Neutrophil (primary cell): ENCODE data around the gene FAM25A.
"Not testable (repeated sequence)": the region's sequence is repeated elsewhere in the genome, so short reads cannot be mapped to it uniquely, and the experiment has no call there.

Source experiments
- H3K27ac ChIP-seq: fragments of 200-600 bp; sonication (generic); 2 replicates; pipeline ENCODE4 v1.5.1; 2016; ENCODE audit warnings: mild to moderate bottlenecking, moderate library complexity
- H3K27me3 ChIP-seq: fragments of 200-600 bp; sonication (generic); 2 replicates; pipeline ENCODE4 v1.6.0; 2016; ENCODE audit warnings: mild to moderate bottlenecking
- H3K36me3 ChIP-seq: fragments of 200-600 bp; sonication (generic); 2 replicates; pipeline ENCODE4 v1.5.1; 2017
- H3K4me1 ChIP-seq, 2 experiments: fragments of 200-600 bp in 1 of 2; sonication (generic) in 1 of 2; 1 replicate in 1 of 2; 2 replicates in 1 of 2; pipeline versions ENCODE4 v1.5.1 to v1.6.1; 2013 to 2016; ENCODE audit warnings: low read depth in 1 of 2, low read length in 1 of 2, mild to moderate bottlenecking in 1 of 2, moderate library complexity in 1 of 2; ENCODE audit not compliant: control insufficient read depth in 1 of 2, insufficient read depth in 1 of 2
- H3K4me3 ChIP-seq, 2 experiments: fragments of 200-600 bp in 1 of 2; sonication (generic) in 1 of 2; 1 replicate in 1 of 2; 2 replicates in 1 of 2; pipeline ENCODE4 v1.5.1; 2013 to 2016; ENCODE audit warnings: low read depth in 1 of 2, low read length in 1 of 2, mild to moderate bottlenecking in 1 of 2, moderate library complexity in 1 of 2
- H3K9me3 ChIP-seq: fragments of 200-600 bp; sonication (generic); 2 replicates; pipeline ENCODE4 v1.5.1; 2016
- TF ChIP-seq, protein P1 (sequence below): fragments of 200-600 bp; sonication (generic); IDR thresholded peaks from 2 replicates; pipeline ENCODE4 v1.5.1; 2016; ENCODE audit warnings: antibody characterized with exemption

FAM25A gene

GRCh38 chr10:87038786-87039185 lies 18.7 kb downstream of the FAM25A start:
- Histone ChIP-seq H3K36me3 (no peaks in the 10 kb centered on the region), H3K27ac (no peak overlapping the region), H3K27me3 (no peaks in the 10 kb centered on the region), H3K4me3 (no peak overlapping the region), H3K4me1 (no peaks in the 10 kb centered on the region), H3K9me3 (no peaks in the 10 kb centered on the region)
- TF ChIP-seq, protein P1, sequence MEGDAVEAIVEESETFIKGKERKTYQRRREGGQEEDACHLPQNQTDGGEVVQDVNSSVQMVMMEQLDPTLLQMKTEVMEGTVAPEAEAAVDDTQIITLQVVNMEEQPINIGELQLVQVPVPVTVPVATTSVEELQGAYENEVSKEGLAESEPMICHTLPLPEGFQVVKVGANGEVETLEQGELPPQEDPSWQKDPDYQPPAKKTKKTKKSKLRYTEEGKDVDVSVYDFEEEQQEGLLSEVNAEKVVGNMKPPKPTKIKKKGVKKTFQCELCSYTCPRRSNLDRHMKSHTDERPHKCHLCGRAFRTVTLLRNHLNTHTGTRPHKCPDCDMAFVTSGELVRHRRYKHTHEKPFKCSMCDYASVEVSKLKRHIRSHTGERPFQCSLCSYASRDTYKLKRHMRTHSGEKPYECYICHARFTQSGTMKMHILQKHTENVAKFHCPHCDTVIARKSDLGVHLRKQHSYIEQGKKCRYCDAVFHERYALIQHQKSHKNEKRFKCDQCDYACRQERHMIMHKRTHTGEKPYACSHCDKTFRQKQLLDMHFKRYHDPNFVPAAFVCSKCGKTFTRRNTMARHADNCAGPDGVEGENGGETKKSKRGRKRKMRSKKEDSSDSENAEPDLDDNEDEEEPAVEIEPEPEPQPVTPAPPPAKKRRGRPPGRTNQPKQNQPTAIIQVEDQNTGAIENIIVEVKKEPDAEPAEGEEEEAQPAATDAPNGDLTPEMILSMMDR, result no peak

GRCh38 chr10:87043579-87043978 lies 23.5 kb downstream of the FAM25A start:
- not testable (repeated sequence) for H3K27ac ChIP-seq, H3K4me3 ChIP-seq, H3K27me3 ChIP-seq, H3K4me1 ChIP-seq, H3K9me3 ChIP-seq
- peaks cover 14% of the 10 kb centered on the region for H3K36me3 ChIP-seq

- no peak overlapping the region for H3K27ac ChIP-seq
- peaks cover 26% of the 10 kb centered on the region for H3K36me3 ChIP-seq
- TF ChIP-seq, protein P1, result no peak
- H3K4me3 ChIP-seq, result no peak overlapping the region
- no peaks in the 10 kb centered on the region for H3K27me3 ChIP-seq
- no peaks in the 10 kb centered on the region for H3K9me3 ChIP-seq
- no peaks in the 10 kb centered on the region for H3K4me1 ChIP-seq
Observed at GRCh38 chr10:87045434-87045938, 25.4 kb downstream of the FAM25A start.

- Histone ChIP-seq H3K36me3 (peaks cover 80% of the 10 kb centered on the region), H3K27ac (no peak overlapping the region), H3K4me3 (no peak overlapping the region), H3K27me3 (no peaks in the 10 kb centered on the region), H3K9me3 (no peaks in the 10 kb centered on the region), H3K4me1 (no peaks in the 10 kb centered on the region)
- TF ChIP-seq, protein P1, result no peak
Observed at GRCh38 chr10:87053111-87053510, 33.0 kb downstream of the FAM25A start.

DNA sequence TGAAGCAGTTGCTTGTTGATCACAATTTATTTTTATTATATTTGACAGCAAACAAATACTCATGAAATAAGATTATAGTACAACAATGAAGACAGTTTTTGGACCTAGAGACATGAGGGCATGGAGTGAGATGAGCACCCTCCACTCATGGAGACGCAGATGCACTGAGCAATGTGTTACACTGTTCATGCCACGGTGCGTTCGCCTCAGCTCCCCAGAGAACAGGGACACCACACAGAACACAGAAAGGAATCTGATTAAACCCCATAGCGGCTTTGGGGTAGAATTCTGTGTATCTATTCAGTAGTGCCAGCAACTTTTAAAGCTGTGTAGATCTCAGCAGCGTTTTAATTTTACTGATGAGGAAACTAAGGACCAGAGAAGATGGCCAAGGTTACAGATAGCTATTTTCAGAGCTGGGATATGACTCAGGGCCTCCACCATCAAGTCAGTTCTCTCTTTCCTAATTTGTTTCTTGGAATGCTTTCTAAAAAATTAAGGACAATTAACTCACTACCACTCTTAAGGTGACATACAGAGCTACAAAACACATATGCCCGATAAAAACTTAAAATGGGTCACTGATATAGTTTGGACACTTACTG lies 33.6 kb downstream of the FAM25A start:
- Histone ChIP-seq H3K27ac (no peak overlapping the region), H3K27me3 (no peaks in the 10 kb centered on the region), H3K36me3 (peaks cover 84% of the 10 kb centered on the region), H3K9me3 (no peaks in the 10 kb centered on the region), H3K4me3 (no peak overlapping the region), H3K4me1 (no peaks in the 10 kb centered on the region)
- TF ChIP-seq, protein P1, result no peak

DNA sequence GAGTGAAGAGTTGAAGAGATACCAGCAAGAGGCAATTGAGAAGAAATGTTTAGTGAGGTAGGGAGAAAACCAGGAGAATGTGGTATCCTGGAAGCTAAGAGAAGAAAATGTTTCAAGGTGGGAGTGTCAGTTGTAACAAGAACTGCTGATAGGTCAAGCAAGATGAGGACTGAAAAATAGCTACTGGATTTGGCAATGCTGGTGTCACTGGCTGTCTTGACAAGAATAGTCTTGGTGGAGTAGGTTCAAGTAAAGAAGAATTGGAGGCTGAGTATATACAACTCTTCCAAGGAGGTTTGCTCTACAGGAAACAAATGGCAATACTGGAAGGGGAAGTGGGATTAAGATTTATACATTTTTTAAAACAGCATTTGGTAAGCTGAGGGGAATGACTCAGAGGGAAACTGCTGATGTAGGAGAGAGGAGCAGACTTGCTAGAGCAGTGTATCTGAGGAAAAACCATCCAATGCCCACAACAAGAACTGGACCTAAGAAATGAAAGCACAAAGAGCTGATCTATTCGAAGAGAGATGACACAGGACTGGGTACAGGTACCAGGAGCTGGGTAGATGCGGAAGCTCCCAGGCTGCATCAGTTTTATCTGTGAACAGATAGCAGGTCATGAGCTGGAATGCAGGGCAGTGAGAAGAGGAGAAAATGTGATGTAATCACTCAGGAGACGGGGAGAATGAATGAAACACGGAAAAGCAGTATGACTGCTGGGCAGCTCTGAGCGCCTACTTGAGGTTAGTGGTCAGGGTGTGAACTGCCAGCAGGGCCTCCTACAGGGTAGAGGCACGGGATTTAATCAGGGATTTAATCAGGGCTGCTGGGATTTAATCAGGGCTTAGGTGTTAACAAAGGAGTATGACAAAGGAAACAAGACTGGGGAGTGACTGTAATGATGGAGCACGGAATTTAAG lies 34.5 kb downstream of the FAM25A start:
- Histone ChIP-seq H3K4me1 (no peaks in the 10 kb centered on the region), H3K36me3 (peaks cover 91% of the 10 kb centered on the region), H3K27me3 (no peaks in the 10 kb centered on the region), H3K27ac (no peak overlapping the region), H3K4me3 (no peak overlapping the region), H3K9me3 (no peaks in the 10 kb centered on the region)
- TF ChIP-seq, protein P1, result no peak
